Measurements from ENCODE around the gene UGT1A6. TPM values are rescaled to one million over a fixed set of nuclear protein-coding genes. Genes with fewer than 3 reads are reported as not detected.

The UGT1A6 gene
- total RNA-seq, 1 donor from 2014 or later: not detected

DNA sequence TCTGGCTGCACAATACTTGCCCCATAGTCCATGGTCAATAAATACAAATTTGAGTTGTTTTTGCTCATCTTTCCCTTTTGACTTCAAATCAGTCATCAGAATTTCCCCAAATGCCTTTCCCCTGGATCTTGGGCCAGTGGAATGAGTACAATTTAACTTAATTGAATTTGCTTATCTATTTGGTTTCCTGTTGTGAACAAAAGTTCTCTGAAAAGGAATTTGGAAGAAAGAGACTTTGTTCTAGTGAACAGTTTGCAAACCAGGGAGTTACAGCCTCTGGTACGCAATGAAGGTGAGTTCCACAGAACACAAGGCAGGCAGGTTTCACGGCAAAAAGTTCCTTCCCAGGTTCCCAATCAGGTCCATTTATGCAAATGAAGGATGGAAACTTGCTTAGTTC, 66.2 kb downstream of the UGT1A6 start:
- intact Hi-C loops (cut with DNase I): no loop called here
- DNase-seq (ENCODE audit: low spot score): no peak

DNA sequence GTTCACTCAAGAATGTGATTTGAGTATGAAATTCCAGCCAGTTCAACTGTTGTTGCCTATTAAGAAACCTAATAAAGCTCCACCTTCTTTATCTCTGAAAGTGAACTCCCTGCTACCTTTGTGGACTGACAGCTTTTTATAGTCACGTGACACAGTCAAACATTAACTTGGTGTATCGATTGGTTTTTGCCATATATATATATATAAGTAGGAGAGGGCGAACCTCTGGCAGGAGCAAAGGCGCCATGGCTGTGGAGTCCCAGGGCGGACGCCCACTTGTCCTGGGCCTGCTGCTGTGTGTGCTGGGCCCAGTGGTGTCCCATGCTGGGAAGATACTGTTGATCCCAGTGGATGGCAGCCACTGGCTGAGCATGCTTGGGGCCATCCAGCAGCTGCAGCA, 67.4 kb downstream of the UGT1A6 start, which contains the start of gene UGT1A1:
Gene UGT1A1 (plus strand): TSS at position 228 of the 400 bp plus-strand sequence. CDS start 18 bp downstream, at position 246.
- DNase-seq (ENCODE audit: low spot score): no peak
- intact Hi-C loops (cut with DNase I): no loop called here

DNA sequence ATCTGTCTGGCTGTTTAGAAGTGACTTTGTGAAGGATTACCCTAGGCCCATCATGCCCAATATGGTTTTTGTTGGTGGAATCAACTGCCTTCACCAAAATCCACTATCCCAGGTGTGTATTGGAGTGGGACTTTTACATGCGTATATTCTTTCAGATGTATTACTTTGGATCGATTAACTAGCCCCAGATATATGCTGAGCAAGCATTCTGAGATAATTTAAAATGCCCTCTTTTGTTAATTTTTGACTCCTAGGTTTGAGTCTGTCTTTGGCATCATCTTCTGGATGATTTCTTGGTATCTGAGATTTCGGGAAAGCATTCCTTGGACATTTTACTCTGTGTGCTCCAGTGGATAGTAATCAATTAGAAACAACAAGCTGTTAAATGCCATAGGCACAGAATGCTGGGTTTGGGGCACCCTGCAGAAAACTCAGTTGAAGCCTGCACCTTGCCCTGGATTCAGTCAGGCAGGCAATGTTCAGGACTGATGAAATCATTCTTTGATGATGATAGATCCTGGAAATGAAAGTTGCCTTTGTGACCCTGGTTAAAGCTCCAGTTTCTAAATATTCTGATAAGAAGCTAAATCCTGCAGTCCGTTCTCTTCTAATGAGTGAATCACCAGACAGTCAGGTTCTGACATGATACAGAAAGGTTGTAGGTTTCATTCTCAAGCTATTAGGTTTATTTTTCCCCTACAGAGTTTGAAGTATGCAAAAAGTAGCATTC, 68.5 kb downstream of the UGT1A6 start:
- intact Hi-C loops (cut with DNase I): no loop called here

DNA sequence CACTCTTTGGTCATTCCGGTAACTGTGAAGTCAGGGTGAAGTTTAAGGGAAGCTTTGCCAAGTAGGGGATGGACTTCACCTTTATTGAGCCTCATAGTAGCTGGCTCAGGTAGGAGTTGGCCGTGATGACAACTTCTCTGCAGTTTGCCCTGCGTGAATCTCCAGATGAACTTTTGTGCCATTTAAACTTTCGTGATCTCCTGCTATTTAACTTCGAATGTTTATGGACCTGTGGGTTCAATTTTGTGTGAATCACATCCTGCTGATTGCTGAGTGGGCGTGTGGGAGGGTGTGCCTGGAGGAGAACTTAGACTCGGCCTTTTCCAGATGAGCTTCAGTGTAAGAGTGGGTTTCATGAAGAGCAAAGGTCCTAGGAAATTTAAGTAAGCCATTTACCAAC, 71.6 kb downstream of the UGT1A6 start:
- intact Hi-C loops (cut with DNase I): no loop called here
- no peak for DNase-seq (ENCODE audit: low spot score)

More for the DNA sequence above, 68.5 kb downstream of the UGT1A6 start:
- no peak for DNase-seq (ENCODE audit: low spot score)

DNA sequence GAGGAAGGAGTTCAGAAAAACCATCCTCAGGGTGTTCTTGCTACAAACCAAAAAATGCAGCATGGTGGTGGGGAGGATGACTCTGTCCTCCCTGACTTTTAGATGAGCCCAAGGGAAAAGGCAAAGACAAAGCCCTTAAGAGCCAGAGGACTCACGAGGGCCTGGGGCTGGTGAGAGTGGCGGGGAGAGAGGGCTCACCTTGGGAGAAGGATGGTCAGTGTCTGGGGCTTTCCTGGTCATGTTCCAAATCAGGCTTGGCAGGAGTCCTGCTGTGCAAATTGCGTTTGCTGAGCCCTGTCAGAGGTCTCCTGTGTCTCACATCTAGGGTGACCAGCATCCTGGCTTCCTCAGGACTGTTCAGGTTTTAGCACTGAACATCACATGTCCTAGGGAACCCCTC, 72.1 kb downstream of the UGT1A6 start:
- DNase-seq (ENCODE audit: low spot score): no peak
- intact Hi-C loops (cut with DNase I): no loop called here

DNA sequence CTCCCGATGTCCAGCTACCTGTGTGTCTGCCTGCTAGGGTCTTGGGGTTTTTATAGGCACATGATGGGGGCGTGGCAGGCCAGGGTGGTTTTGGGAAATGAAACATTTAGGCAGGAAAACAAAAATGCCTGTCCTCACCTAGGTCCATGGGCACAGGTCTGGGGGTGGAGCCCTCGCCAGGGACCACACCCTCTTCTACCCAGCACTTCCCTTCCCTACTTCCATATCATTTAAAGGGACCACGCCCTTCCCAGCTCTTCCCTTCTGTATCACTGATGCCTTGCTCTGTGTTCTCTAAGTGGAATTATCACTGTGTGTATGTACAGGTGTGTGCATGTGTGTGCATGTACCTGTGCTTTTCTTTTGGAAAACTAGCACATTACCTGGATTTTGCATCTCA, 73.7 kb downstream of the UGT1A6 start:
- intact Hi-C loops (cut with DNase I): no loop called here
- no peak for DNase-seq (ENCODE audit: low spot score)

DNA sequence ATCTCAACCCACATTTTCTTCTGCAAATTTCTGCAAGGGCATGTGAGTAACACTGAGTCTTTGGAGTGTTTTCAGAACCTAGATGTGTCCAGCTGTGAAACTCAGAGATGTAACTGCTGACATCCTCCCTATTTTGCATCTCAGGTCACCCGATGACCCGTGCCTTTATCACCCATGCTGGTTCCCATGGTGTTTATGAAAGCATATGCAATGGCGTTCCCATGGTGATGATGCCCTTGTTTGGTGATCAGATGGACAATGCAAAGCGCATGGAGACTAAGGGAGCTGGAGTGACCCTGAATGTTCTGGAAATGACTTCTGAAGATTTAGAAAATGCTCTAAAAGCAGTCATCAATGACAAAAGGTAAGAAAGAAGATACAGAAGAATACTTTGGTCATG, 75.4 kb downstream of the UGT1A6 start:
- intact Hi-C loops (cut with DNase I): no loop called here
- DNase-seq (ENCODE audit: low spot score): no peak

DNA sequence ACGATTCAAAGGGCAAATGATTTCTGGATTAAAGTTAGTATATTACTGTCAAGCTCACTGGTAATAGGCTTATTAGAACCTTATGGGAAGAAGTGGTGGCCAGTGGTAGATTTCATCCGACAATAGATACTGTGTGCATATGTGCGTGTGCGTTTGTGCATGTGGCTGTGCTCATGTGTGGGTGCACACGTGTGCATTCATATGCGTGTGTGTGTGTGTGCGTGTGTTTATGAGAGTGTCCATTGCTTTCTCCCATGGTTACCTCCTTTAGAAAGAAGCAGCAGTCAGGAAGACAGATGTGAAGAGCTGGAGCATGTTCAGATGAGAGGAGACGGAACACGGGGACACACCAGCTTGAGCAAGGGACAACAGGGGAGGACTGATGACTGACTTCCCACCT, 76.6 kb downstream of the UGT1A6 start:
- intact Hi-C loops (cut with DNase I): no loop called here
- DNase-seq (ENCODE audit: low spot score): no peak

DNA sequence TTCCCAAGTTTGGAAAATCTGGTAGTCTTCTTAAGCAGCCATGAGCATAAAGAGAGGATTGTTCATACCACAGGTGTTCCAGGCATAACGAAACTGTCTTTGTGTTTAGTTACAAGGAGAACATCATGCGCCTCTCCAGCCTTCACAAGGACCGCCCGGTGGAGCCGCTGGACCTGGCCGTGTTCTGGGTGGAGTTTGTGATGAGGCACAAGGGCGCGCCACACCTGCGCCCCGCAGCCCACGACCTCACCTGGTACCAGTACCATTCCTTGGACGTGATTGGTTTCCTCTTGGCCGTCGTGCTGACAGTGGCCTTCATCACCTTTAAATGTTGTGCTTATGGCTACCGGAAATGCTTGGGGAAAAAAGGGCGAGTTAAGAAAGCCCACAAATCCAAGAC, 79.5 kb downstream of the UGT1A6 start:
- no peak for DNase-seq (ENCODE audit: low spot score)
- intact Hi-C loops (cut with DNase I): no loop called here

DNA sequence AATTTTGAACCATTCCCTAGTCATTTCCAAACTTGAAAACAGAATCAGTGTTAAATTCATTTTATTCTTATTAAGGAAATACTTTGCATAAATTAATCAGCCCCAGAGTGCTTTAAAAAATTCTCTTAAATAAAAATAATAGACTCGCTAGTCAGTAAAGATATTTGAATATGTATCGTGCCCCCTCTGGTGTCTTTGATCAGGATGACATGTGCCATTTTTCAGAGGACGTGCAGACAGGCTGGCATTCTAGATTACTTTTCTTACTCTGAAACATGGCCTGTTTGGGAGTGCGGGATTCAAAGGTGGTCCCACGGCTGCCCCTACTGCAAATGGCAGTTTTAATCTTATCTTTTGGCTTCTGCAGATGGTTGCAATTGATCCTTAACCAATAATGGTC, 79.9 kb downstream of the UGT1A6 start:
- intact Hi-C loops (cut with DNase I): no loop called here

DNA sequence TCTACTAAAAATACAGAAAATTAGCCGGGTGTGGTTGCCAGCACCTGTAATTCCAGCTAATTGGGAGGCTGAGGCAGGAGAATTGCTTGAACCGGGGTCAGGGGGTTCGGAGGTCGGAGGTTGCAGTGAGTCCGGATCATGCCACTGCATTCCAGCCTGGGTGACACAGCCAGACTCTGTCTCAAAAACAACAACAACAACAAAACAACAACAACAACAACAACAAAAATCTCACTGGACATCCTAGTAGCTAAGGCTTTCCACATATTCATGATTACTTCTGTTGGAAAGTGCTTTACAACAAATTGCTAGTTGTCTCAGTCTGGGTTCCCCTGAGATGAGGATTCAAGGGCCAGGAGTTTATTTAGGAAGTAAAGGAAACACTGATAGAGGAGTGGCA, 81.2 kb downstream of the UGT1A6 start:
- intact Hi-C loops (cut with DNase I): no loop called here
- DNase-seq (ENCODE audit: low spot score): no peak

More for the DNA sequence above, 79.9 kb downstream of the UGT1A6 start:
- no peak for DNase-seq (ENCODE audit: low spot score)

DNA sequence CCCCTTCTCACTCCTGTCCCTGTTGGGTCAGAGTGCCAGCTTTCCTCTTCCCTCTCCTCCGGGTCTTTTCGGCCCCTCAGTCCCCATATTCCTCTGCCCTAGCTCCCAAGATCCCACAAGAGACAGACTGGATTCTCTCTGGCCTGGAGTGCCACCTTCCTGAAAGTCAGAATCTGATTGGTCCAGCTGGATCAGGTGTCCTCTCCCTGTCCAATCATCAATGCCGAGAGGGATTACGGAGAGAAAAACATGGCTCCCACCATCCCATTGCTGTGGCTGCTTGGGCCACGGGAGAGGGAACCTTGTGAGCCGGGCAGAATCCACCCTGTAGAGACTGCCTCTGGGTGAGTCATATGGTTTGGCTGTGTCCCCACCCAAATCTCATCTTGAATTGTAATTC, 82.7 kb downstream of the UGT1A6 start:
- intact Hi-C loops (cut with DNase I): no loop called here
- no peak for DNase-seq (ENCODE audit: low spot score)

DNA sequence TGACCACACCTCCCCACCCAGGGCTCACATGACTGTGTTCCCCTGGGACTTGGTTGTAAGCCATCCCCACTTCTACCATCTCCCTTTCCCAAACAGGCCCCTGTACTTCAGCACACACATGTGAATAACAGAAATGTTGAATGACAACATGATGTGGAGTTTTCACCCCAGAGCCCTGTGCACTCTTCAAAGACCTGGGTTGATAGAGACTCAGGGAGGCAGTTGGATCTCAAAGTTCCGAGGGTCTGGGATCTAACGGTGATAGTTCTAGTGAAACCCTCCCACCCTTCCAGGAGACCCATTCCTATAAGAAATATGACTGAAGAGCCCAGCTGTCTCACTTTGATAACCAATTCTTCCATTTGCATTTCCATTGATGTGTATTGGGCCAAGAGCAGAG, 85.3 kb downstream of the UGT1A6 start, which contains the start of gene MROH2A:
Gene MROH2A (plus strand): TSS at position 301 of the 400 bp plus-strand sequence. CDS start 1,029 bp downstream, outside the sequence.
- intact Hi-C loops (cut with DNase I): no loop called here
- no peak for DNase-seq (ENCODE audit: low spot score)

DNA sequence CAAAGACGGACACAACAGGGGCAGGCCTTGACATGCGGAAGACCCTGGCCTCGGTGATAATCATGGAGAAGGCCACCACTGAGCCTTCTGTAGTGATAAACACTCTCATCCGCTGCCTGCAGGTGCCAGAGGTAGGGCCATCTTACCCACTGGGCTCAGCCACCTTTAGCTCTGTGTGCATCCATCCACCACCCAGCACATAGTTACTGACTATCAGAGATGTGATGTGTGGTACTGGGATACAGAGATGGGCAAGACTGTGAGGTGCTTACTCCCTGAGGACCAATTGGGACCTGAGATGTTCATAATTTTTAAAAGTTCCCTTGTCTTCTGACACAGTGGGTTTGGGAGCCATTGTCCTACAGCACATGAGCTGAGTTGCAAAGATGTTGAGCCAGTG, 87.0 kb downstream of the UGT1A6 start:
- no peak for DNase-seq (ENCODE audit: low spot score)
- intact Hi-C loops (cut with DNase I): no loop called here

DNA sequence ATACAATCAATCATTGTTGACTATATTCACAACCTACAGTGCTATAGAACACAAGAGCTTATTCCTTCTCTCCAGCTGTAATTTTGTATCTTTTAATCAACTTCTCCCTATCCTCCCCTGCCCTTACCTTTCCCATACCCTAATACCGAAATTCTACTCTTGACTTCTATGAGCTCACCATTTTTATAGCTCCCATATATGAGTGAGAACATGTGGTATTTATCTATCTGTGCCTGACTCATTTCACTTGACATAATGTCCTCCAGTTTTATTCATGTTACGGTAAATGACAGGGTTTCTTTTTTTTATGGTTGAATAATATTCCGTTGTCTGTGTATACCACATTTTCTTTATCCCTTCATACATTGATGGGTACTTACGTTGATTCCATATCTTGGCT, 88.1 kb downstream of the UGT1A6 start:
- intact Hi-C loops (cut with DNase I): no loop called here
- no peak for DNase-seq (ENCODE audit: low spot score)

DNA sequence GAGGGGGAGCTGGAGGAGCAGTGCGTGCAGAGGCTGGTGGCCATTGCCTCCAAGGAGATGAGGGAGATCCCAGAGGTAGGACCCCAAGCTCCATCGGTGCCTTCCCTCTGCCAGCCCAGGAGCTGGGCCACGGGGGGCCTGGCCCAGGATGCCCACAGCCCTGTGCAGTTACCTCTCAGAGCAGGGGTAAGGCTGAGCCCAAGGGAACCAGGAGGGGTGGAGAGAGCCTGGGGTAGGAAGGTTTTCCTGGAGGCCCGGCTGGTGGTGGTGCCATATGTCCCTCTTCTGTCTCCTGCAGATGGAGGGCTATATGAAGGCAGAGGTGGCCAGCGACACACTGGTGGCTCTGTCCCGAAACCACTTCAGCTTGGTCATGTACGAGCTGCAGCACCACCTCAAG, 96.9 kb downstream of the UGT1A6 start:
- no peak for DNase-seq (ENCODE audit: low spot score)
- intact Hi-C loops (cut with DNase I): no loop called here

DNA sequence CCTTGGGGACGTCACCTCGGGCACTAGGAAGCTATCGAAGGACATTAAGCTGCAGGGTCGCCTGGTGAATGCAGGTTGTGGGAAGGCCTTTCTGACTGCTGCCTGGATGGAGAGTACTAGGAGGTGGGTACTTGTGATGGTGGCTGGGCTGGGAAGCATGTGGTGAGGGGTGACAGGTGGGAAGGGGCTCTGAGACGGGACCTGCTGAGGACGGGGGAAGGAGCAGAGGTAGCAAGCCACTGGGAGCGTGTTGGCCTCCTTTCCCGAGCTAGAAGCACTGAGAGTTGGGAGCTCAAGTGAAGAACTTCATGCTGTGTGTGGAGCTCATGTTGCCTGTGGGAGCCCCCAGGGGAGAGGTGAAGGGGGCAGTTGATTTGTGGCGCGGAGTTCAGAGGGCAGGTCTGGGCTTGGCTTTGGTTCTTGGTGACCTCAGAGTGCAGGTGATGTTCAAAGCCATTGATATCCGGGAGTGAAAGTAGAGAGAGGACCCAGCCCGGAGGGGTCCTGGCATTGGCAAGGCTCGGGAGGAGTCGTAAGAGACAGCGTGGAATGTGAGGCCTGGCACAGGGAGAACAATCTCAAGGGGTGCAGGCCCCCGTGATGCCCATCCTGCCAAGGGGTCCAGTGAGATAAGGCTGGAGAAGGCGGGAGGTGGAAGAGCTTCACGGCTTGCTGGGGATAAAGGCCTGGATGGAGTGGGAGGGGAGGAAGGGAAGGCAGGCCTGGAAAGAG, 98.6 kb downstream of the UGT1A6 start:
- no peak for DNase-seq (ENCODE audit: low spot score)
- intact Hi-C loops (cut with DNase I): no loop called here

DNA sequence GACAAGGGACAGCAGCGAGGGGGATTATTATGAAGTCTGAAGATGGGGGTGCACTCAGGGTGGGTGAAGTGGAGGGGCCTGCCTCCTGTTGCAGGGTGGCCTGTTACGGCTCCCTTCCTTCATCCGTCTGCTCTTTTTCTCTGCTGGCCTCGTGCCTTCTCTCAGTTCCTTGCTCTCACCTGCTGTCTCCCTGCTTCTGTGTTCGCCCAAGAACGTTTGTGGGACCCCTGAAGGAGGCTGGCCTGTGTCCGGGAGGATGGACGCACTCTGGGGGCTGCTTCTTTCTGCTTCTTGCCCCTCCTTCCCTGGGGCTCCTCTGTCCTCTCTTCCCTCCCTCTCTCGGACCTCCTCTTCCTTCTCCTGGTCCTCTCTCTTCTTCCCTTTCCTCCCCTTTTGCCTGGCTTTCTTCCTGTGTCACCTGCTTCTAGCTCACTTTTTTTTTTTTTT, 99.2 kb downstream of the UGT1A6 start:
- DNase-seq (ENCODE audit: low spot score): no peak
- intact Hi-C loops (cut with DNase I): no loop called here

DNA sequence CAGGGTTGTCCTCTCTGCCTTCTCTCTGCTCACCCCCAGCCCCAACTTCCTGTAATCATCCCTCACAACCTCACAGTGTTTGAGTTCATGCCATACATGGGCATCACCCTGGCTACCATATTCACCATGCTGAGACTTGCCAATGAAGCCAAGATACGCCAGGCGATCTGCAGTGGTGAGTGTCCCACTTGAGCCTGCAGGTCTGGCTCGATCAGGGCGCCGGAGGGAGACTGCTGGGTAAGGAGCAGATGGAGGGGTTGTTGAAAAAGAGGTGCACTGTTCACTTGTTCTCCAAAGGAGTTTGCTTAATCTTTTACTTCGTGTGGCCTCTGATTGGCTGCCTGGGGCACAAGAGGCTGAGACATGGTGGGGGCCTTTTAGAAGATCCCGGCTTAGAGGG, 100.0 kb downstream of the UGT1A6 start:
- intact Hi-C loops (cut with DNase I): no loop called here
- DNase-seq (ENCODE audit: low spot score): no peak

DNA sequence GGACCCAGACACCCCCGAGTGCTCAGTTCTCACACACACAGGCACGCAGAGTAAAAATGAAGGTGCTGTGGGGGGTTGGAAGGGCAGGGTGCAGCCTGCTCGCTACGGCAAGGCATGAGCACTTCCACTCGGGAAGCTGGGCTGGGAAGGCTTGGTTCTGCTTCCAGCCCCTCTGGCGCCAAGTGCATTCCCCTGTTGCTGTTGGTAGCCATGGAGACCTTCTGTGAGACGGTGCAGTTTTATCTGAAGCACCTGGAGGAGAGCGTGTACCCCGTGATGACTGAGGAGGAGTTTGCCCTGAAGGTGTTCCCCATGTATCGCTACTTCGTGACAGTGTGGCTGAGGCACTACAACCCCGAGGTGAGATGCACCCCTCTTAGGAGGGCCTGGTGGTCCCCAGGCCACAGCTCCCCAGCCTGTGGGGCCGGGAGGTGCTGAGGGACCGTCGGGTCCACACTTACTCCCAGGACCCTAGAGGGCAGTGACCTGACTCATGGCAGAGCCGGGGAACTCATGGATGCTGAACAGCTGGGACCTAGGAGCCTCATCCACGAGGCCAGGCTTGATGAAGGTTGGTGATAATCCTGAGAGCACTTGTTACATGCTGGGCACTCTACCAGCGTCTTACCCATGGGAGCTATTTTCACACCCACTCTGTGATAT, 100.9 kb downstream of the UGT1A6 start:
- intact Hi-C loops (cut with DNase I): no loop called here
- no peak for DNase-seq (ENCODE audit: low spot score)
